ENCODE measurements around the gene CCR7.

CCR7 gene

DNA sequence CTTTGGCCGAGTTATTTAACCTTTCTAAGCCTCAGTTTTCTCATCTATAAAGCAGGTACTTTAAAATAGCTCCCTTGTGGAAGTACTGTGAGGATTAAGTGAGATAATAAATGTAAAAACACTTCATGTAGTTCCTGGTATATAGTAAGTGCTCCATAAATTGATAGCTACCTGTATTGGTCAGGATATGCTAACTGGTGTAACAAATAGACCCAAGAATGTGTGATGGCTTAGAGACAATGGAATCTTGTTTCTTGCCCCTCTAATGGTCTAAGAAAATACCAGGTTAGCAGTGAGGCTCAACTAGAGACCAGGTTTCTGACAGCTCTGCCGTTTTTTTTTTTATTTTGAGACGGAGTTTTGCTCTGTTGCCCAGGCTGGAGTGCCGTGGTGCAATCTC is 29.8 kb downstream of the CCR7 start:
- TF ChIP-seq, protein P1, sequence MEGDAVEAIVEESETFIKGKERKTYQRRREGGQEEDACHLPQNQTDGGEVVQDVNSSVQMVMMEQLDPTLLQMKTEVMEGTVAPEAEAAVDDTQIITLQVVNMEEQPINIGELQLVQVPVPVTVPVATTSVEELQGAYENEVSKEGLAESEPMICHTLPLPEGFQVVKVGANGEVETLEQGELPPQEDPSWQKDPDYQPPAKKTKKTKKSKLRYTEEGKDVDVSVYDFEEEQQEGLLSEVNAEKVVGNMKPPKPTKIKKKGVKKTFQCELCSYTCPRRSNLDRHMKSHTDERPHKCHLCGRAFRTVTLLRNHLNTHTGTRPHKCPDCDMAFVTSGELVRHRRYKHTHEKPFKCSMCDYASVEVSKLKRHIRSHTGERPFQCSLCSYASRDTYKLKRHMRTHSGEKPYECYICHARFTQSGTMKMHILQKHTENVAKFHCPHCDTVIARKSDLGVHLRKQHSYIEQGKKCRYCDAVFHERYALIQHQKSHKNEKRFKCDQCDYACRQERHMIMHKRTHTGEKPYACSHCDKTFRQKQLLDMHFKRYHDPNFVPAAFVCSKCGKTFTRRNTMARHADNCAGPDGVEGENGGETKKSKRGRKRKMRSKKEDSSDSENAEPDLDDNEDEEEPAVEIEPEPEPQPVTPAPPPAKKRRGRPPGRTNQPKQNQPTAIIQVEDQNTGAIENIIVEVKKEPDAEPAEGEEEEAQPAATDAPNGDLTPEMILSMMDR (IDR thresholded peaks at IDR 0.05) = no peak

DNA sequence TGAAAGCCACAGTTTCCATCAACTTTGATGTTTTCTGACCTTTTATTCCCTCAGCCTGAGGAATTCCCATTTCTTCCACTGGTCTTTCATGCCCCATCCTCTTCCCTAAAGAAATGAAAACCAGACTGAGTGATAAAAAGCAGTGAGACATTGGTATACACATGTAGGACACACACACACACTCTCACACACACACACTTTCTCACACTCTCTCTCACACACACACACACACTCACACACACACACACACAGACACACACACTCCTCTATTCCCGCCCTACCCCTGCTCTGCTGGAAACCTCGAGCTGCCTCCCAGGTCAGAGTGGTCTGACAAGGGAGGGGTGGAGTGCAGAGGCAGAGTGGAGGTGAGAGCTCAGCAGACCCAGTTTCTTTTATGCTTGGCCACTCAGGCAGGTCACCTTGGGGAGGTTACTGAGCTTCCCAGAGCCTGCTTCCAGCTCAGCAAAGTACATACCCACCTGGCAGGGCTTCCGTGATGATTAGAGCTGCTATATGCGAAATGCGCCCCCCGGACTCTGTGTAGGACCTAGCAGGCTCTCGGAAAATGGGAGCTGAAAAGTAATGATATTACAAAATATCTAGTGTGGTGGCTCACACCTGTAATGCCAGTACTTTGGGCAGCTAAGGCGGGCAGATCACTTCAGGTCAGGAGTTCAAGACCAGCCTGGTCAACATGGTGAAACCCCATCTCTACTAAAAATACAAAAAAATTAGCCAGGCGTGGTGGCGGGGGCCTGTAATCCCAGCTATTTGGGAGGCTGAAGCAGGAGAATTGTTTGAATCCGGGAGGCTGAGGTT is 30.7 kb downstream of the CCR7 start:
- TF ChIP-seq, protein P1 (IDR thresholded peaks at IDR 0.05) = no peak

DNA sequence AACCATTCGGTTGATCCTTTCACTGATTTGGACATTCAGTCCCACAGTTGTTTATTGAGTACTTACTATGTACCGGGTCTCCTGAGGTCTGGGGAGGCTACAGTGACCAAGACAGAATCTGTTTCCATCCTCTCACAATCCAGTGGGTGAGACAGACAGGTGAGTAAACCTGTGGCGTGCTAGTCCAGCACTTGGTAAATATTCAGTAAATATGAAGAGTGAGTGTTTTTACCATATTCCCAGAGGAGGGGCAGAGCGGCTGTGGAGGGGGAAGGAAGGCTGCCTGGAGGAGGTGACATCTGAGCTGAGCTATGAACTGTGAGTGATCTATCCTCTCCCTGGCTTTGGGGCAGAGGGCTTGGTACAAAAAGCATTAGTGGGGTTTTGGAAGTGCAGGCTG is 31.4 kb downstream of the CCR7 start:
- TF ChIP-seq, protein P1 (IDR thresholded peaks at IDR 0.05) = no peak

DNA sequence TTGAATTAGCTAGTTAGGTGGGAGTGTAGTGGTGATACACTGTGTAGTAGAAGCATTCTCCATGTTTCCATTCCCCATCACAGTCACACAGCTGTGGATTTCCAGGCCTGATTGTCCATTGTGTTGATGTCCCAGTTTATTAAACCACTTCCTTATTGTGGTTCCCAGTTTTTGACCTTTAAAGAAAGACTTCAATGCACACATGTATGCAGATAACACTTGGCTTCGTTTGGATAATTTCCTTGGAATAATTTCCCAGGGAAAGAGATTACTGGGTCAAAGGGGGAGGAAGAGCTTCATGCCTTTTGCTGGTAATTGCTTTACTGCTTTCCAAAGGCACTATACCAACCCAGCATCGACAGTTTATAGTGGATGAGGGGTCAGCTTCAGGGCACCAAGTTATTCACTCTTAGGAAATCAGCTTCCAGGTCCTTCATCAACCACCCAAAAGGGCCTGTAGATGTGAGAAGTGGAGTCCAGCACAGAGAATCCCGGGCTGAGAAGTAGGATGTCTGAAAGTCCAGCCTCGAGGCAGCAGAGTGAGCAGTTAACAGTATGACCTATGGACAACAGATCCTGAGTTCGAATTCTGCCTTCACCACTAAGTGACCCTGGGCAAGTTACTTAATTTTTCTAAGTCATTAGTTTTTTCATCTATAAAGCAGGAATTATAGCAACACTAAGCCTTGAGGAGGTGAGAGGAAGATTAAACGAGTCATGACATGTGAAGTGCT is 32.6 kb downstream of the CCR7 start:
- TF ChIP-seq, protein P1 (IDR thresholded peaks at IDR 0.05) = no peak

GRCh38 chr17:40531051-40531991 is 34.0 kb downstream of the CCR7 start:
- TF ChIP-seq, protein P1 (IDR thresholded peaks at IDR 0.05) = no peak

DNA sequence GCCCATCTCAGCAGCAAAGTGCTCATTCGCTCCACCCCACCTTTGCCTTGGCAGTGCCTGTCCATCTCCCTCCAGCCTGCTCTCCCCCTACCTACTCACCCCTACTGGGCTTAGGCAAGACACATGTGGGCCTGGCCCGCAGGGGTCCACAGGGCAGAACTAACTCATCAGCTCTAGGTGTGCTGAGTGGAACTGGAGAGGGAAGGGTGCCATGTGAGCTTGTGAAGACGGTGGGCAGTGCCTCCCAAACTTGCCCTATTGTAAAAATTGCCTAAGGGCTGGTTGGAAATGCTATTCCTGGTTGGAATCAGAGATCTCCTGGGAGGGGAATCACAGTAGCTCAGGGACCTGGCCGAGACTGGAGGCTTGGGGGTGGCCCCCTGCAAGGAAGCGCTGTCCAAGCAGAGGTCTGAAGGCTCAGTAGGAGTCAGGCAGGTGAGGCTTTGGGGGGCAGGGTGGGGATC is 34.7 kb downstream of the CCR7 start:
- TF ChIP-seq, protein P1 (IDR thresholded peaks at IDR 0.05) = no peak

DNA sequence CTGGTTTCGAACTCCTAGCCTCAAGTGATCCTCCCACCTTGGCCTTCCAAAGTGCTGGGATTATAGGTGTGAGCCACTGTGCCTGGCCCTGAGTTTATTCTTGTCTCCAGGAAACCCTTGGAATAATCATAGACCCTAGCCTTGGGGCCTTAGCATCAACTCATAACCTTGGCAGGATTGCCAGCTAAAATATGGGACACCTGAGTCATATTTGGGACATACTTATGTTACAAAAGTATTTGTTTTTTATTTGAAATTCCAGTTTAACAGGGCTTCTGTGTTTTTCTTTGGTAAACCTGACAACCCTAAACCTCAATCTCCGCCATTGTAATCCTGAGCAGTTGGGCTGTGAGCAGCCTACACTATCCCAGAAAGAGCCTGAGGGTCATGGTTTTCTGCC is 35.3 kb downstream of the CCR7 start:
- TF ChIP-seq, protein P1 (IDR thresholded peaks at IDR 0.05) = no peak

Measured in LNCAP (cell line).